ENCODE results near the gene OBP2A.
"Not testable (repeated sequence)": the region's sequence is repeated elsewhere in the genome, so short reads cannot be mapped to it uniquely, and the experiment has no call there.

Gene OBP2A

DNA sequence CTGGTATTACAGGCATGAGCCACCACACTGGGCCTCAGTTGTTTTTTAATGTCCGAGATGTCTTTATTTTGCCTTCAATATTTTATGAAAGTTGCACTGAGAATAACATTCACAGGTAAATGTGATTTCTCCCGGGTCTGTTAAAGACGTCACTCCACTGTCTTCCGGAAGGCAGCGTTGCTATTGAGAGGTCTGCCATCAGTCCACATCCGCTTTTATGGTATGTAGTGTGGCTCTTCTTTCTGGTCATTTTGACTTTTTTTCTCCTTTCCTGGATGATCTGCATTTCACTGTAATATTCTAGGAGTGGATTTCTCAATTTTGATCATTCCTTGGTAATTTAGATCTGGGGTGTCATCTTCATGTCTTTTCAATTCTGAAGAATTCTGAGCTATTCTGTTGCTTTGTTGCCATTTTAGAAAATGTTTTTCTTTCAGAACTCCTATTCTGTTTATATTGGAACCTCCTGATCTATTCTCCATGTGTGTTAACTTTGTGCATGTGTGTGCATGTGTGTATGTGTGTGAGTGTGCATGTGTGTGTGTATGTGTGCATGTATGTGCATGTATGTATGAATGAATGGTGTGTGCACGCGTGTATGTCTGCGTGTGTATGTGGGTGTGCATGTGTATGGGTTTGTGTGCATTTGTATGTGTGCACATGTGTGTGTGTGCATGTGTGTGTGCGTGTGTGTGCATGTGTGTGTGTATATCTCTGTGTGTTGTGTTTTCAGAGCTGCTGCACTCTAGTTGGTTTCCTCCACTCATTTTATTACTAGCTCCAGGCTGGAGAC lies 26.6 kb upstream of the OBP2A start:
- Mint-ChIP-seq H3K4me3 (no peak overlapping the region), H3K27me3 (peaks cover 12% of the 10 kb centered on the region), H3K27ac (no peak overlapping the region), H3K36me3 (ENCODE audit: low read depth) (no peaks in the 10 kb centered on the region), H3K9me3 (no peaks in the 10 kb centered on the region), H3K4me1 (peaks cover 3% of the 10 kb centered on the region)
- DNase-seq (no peak), ATAC-seq (no peak)

DNA sequence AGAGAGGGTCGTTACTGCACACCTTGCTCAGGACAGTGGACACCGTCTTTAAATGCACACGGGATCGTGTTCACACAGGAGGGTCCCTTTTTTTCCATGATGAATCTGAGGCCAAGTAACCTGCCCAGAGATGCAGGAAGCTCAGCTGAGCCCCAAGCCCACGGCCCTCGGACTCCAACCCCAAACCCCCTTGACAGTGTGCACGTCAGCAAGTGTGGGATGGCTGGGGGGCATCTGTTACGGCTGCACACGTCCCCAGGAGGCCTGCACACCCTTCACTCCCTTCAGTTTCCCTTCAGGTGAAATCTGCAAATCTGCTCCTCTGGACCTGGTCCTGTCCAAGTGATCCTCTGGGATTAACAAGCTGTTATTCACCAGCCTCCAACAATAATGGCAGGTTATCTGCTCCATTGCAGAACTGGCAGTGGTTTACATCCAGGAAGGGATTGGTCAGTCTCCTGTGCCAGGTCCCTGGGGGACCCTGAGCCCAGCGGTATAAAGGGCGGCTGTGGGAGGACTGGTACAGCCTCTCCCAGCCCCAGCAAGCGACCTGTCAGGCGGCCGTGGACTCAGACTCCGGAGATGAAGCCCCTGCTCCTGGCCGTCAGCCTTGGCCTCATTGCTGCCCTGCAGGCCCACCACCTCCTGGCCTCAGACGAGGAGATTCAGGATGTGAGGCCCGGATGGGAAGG lies 24.9 kb upstream of the OBP2A start, which contains the start of gene LCN1:
Gene LCN1 (plus strand): TSS at position 525 of the 692 bp plus-strand sequence. CDS start 58 bp downstream, at position 583.
- Mint-ChIP-seq H3K4me1 (peaks cover 3% of the 10 kb centered on the region), H3K4me3 (no peak within 1 kb of the TSS), H3K27me3 (peaks cover 12% of the 10 kb centered on the region), H3K36me3 (ENCODE audit: low read depth) (no peaks in the 10 kb centered on the region), H3K27ac (no peak within 1 kb of the TSS), H3K9me3 (no peaks in the 10 kb centered on the region)
- DNase-seq (no peak), ATAC-seq (no peak)

DNA sequence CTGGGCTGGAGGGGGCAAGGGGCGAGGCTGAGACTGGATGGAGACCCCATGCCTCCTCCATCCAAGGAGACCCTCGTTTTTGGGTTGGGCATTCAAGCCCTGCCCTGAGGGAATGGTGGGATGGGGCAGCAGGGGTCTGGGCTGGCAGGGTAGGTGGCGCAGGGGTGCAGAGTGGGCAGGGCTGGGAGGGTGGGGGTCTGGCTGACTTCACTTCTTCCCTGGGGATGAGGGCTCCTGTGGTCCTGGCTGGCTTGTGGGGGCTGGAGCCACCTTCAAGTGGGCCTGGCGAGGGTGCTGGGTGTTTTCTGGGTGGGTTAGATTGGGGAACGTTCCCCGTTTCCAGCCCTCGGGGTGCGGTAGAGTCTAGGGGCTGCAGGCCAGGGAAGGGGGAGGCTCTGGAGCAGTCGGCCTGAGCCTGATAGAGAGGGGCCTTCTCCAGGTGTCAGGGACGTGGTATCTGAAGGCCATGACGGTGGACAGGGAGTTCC lies 24.3 kb upstream of the OBP2A start:
- no peak for ATAC-seq
- DNase-seq, result no peak
- Mint-ChIP-seq H3K9me3 (no peaks in the 10 kb centered on the region), H3K27ac (no peak overlapping the region), H3K4me3 (no peak overlapping the region), H3K36me3 (ENCODE audit: low read depth) (no peaks in the 10 kb centered on the region), H3K27me3 (peaks cover 12% of the 10 kb centered on the region), H3K4me1 (no peaks in the 10 kb centered on the region)

DNA sequence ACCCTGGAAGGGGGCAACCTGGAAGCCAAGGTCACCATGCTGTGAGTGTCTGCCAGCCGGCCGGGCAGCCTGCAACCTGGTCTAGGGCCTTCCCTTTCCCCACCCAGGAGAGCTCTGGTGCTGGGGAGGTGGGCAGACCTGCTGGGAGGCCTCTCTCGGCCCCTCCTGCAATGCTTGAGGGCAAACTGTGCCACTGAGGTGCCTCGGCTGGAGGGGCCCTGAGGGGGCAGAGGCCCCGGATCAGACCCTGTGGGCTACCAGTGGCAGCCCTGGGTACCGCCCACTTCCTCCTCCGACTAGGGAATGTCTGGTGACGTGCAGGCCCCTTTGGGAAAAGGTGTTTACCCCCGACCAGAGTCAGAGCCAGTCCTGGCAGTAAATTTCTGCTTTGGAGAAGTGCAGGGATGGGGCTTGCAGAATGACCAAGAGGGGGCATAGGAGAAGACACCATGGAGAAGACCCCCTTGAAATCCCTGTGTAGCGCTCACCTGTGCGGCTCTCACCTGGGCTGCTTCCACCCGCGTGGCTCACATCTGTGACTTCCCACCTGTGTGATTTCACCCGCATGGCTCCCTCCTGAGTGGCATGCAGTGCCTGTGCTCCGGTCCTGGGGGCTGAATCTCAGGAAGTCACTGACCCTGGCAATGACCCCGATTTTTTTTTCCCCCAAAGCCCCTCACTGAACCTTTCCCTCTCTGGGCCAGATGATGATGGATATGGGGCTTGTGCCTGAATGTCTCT lies 23.6 kb upstream of the OBP2A start:
- ATAC-seq, result no peak
- H3K9me3 Mint-ChIP-seq, result no peaks in the 10 kb centered on the region

DNA sequence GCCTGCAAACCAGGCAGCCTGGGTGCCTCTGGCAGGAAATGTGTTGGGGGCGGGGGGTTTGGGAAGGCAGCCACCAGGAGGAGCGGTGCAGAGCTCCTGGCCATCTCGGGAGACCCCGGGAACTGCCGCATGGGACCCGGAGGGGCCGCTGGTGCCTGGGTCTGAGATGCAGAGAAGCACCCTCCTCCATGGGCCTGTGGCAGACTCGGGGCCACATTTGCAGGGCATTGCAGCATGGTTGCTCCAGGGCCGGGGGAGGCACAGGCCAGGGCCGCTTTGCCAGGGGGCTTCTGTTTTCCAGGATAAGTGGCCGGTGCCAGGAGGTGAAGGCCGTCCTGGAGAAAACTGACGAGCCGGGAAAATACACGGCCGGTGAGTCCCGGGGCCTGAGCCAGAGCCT lies 23.0 kb upstream of the OBP2A start:
- H3K4me1 Mint-ChIP-seq, result no peaks in the 10 kb centered on the region
- H3K4me3 Mint-ChIP-seq, result no peak overlapping the region
- ATAC-seq (no peak), DNase-seq (no peak)
- H3K9me3 Mint-ChIP-seq, result no peaks in the 10 kb centered on the region
- H3K36me3 Mint-ChIP-seq (ENCODE audit: low read depth), result no peaks in the 10 kb centered on the region
- peaks cover 9% of the 10 kb centered on the region for H3K27me3 Mint-ChIP-seq
- H3K27ac Mint-ChIP-seq, result no peak overlapping the region

More for the DNA sequence above, 23.6 kb upstream of the OBP2A start:
- DNase-seq, result no peak
- H3K27me3 Mint-ChIP-seq, result peaks cover 12% of the 10 kb centered on the region
- H3K4me1 Mint-ChIP-seq, result no peaks in the 10 kb centered on the region
- no peak overlapping the region for H3K4me3 Mint-ChIP-seq
- H3K36me3 Mint-ChIP-seq (ENCODE audit: low read depth), result no peaks in the 10 kb centered on the region
- no peak overlapping the region for H3K27ac Mint-ChIP-seq

DNA sequence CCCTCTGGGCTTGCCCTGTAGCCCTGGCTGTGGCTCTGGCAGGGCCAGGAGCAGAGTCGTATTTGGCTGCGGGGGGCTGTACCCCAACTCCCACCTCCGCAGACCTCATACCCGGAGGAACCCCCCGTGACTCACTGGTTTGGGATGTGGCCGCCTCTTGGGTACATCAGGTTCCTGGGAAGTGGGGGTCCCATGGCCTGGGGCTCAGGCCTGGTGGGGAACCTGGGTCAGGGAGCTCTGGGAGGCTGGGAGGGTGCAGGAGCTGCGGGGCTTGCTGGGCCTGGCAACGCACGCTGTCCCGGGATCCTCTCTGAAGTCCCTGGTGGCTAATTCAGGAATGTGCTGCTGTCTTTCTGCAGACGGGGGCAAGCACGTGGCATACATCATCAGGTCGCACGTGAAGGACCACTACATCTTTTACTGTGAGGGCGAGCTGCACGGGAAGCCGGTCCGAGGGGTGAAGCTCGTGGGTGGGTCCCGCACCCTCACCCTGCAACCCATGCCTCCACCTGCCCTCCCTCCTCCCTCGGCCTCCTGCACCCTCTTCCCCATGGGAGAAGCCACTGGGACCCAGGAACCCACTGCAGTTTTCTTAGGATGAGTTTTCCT lies 22.3 kb upstream of the OBP2A start:
- Mint-ChIP-seq H3K4me3 (no peak overlapping the region), H3K27me3 (peaks cover 3% of the 10 kb centered on the region), H3K4me1 (no peaks in the 10 kb centered on the region), H3K27ac (no peak overlapping the region), H3K9me3 (no peaks in the 10 kb centered on the region), H3K36me3 (ENCODE audit: low read depth) (no peaks in the 10 kb centered on the region)
- no peak for ATAC-seq
- no peak for DNase-seq

DNA sequence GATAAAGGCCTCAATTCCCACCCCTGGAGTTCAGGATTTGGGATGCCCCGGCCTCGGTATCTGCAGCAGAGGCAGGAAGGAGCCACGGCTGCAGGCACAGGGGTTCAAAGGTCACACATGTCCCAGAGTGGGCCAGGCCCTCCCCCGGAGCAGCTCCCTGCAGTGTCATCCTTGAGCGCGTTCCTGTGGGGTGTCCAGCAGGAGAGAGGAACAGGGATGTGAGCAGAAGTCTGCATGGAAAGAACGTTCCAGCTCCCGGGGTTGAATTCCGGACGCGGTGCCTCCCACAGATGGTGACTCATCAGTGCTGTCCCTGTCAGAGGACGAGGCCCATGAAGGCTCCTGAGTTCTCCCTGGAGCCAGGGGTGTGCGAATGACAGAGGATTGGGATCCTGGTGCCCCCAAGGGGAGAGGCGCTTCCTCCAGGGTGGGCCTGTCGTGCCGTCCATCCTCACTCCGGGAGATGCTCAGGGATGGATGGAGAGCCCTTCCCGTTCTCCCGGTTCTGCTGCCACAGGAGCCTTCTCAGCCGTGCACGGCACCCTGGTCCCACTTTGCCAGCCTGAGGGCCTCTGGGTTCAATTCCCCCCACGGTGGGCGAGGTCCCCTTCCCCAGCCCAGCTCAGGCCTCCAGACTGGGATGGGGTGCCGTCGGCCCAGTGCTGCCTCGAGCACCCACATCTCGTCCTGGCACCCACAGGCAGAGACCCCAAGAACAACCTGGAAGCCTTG lies 21.6 kb upstream of the OBP2A start:
- H3K4me1 Mint-ChIP-seq, result no peaks in the 10 kb centered on the region
- ATAC-seq, result no peak
- peaks cover under 1% of the 10 kb centered on the region for H3K27me3 Mint-ChIP-seq
- no peak overlapping the region for H3K4me3 Mint-ChIP-seq
- no peaks in the 10 kb centered on the region for H3K36me3 Mint-ChIP-seq (ENCODE audit: low read depth)
- H3K9me3 Mint-ChIP-seq, result no peaks in the 10 kb centered on the region
- DNase-seq, result no peak
- no peak overlapping the region for H3K27ac Mint-ChIP-seq

DNA sequence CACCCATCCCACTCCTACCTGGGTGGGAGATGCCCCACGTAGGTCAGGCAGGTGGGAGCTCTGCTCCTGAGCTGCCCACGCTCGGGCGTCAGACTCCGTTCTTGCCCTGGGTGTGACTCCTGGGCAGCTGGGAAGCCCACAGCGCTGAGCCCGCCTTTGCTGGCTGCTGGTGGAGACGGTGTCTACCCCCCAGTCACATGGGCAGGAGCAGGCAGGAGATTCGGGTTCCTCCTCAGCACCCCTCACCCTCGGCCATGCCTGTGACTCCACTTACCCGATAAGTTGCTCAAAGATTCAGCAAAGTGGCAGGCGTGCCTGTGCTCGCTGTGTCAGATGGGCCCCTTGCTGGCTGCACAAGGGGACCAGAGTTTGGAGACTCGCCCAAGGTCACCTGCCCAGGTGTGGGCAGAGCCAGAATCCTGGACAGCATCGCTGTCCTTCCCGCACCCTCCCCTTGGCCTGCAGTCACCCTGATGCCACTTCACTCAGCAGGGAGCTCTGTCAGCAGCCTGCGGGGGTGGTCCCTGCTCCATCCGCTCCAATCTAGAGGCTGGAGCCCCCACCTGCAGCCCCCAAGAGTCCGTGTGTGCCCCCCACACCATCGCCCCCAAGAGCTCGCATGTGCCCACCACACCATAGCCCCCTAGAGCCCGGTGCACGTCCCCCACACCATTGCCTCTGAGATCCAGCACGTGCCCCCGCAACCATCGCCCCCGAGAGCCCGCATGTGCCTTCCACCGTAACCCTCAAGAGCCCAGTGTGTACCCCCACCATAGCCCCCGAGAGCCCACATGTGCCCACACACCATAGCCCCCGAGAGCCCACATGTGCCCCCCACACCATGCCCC lies 20.5 kb upstream of the OBP2A start:
- Mint-ChIP-seq H3K27ac (no peak overlapping the region), H3K36me3 (ENCODE audit: low read depth) (no peaks in the 10 kb centered on the region), H3K4me3 (no peak overlapping the region), H3K9me3 (no peaks in the 10 kb centered on the region), H3K27me3 (peaks cover 6% of the 10 kb centered on the region), H3K4me1 (no peaks in the 10 kb centered on the region)
- DNase-seq, result no peak
- ATAC-seq, result no peak

DNA sequence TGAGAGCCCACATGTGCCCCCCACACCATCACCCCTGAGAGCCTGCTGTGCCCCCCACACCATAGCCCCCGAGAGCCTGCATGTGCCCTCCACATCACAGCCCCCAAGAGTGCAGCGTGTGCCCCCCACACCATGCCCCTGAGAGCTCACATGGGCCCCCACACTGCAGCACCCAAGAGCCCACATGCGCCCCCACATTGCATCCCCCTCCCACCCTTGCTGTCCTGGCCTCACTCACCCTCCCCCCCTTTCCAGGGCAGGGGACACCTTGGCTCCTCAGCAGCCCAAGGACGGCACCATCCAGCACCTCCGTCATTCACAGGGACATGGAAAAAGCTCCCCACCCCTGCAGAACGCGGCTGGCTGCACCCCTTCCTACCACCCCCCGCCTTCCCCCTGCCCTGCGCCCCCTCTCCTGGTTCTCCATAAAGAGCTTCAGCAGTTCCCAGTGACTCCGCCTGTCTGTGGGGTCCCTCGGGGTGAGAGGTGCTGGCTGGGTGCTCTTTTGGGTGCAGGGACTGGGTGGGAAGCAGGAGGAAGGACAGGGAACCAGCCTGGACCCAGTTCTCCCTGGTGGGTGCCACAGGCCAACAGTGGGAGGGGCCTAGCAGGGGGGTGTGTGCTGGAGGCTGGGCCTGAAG lies 19.7 kb upstream of the OBP2A start:
- peaks cover 8% of the 10 kb centered on the region for H3K27me3 Mint-ChIP-seq
- H3K4me3 Mint-ChIP-seq, result no peak overlapping the region
- no peak for ATAC-seq
- no peak overlapping the region for H3K27ac Mint-ChIP-seq
- no peaks in the 10 kb centered on the region for H3K4me1 Mint-ChIP-seq
- H3K9me3 Mint-ChIP-seq, result no peaks in the 10 kb centered on the region
- no peaks in the 10 kb centered on the region for H3K36me3 Mint-ChIP-seq (ENCODE audit: low read depth)
- DNase-seq, result no peak

DNA sequence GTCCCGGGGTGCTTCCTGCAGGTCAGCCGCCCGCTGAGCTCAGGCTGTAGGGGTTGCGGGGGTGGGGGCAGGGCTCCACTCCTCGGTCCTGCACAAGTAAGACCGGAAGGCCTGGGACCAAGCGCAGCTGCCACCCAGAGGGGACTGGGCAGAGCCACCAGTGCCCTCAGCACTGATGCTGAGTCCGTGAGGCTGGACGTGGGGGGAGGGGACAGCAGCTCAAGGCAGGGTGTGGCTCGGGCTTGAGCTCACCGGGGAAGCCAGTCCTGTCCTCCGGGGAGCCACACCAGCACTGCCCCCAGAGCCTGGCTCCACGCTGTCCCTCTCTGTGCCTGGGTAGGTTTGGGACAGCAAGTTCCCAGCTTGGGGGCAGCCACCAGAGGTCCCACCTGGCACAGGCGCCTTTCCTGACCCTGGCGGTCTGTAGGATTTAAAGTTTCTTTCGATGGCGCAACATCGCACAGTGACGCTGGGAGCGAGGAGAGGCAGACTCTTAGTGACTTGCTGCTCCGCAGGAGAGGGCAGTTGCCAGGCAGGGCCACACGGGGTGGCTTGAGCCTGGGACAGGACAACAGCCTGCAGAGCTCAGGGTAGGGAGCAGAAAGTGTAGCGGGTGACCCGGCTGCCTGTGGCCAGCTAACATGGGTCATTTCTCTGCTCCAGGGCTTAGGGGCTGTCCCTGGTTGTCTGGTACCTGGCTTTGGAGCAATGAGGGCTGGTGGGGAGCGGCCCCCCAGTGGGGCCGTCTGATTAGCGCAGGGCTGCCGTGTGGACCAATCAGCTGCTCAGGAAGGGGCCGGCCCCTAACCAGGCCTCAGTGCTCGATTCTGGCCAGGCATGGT lies 19.0 kb upstream of the OBP2A start:
- H3K27ac Mint-ChIP-seq, result no peak overlapping the region
- H3K36me3 Mint-ChIP-seq (ENCODE audit: low read depth), result no peaks in the 10 kb centered on the region
- ATAC-seq (no peak), DNase-seq (no peak)
- no peaks in the 10 kb centered on the region for H3K9me3 Mint-ChIP-seq
- peaks cover 8% of the 10 kb centered on the region for H3K27me3 Mint-ChIP-seq
- H3K4me3 Mint-ChIP-seq, result no peak overlapping the region
- H3K4me1 Mint-ChIP-seq, result no peaks in the 10 kb centered on the region

DNA sequence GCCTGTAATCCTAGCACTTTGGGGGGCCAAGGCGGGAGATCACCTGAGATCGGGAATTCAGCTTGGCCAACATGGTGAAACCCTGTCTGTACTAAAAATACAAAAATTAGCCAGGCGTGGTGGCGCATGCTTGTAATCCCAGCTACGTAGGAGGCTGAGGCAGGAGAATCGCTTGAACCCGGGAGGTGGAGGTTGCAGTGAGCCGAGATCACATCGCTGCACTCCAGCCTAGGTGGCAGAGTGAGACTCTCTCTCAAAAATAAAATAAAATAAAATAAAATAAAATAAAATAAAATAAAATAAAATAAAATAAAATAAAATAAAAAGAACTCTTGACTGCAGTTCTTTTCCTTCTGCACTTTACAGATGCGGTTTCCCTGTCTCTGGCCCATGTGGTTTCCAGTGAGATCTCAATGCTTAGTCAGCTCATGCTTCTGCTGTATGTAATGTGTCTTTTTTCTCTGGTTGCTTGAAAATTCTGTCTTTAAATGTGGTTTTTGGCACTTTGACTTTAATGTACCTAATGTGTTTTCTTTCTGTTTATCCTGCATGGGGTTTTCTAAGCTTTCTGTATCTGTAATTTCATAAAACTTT lies 17.0 kb upstream of the OBP2A start:
- H3K9me3 Mint-ChIP-seq, result not testable (repeated sequence)

DNA sequence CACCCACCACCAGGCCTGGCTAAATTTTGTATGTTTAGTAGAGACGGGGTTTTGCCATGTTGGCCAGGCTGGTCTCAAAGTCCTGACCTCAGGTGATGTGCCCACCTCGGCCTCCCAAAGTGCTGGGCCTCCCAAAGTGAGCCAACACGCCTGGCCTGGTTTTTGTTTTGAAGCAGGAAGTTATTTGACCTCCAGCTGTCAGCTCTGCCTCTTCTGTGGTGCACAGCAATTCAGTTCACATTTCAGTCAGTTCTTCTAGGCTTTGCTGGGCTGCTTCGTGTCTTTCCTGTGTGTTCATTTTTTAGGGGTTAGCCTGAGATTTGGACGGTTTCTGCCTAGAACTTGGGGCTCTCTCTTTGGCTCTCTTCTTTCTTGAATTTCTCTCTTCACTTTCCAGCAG lies 15.8 kb upstream of the OBP2A start:
- no peaks in the 10 kb centered on the region for H3K4me1 Mint-ChIP-seq
- ATAC-seq (no peak), DNase-seq (no peak)
- H3K27ac Mint-ChIP-seq, result no peak overlapping the region
- H3K36me3 Mint-ChIP-seq (ENCODE audit: low read depth), result no peaks in the 10 kb centered on the region
- H3K27me3 Mint-ChIP-seq, result peaks cover 15% of the 10 kb centered on the region
- no peaks in the 10 kb centered on the region for H3K9me3 Mint-ChIP-seq
- no peak overlapping the region for H3K4me3 Mint-ChIP-seq

More for the DNA sequence above, 17.0 kb upstream of the OBP2A start:
- not testable (repeated sequence) for H3K4me1 Mint-ChIP-seq; H3K4me3 Mint-ChIP-seq; ATAC-seq; H3K27ac Mint-ChIP-seq; DNase-seq; H3K27me3 Mint-ChIP-seq; H3K36me3 Mint-ChIP-seq (ENCODE audit: low read depth)

All from activated naive CD8-positive, alpha-beta T cell treated with anti-CD3 and anti-CD28 coated beads, Interleukin-2, amount 50 U/mL, for 24 hours (primary cell).